Left hindlimb (tissue), 1 donor: ENCODE data around the gene GINS2.

Source experiments
- DNase-seq: peaks from one replicate; pipeline ENCODE4 v3.0.0-alpha.2; 2018

Gene GINS2

GRCh38 chr16:85637808-85638647 is 50.7 kb downstream of the GINS2 start:
- DNase-seq, result no peak

GRCh38 chr16:85637061-85637807 is 51.5 kb downstream of the GINS2 start:
- no peak for DNase-seq

- no peak for DNase-seq
These were observed 52.4 kb downstream of the GINS2 start for GRCh38 chr16:85636234-85636812.

GRCh38 chr16:85635545-85636140 is 53.1 kb downstream of the GINS2 start:
- no peak for DNase-seq

GRCh38 chr16:85634747-85635544 is 53.8 kb downstream of the GINS2 start:
- no peak for DNase-seq

GRCh38 chr16:85633888-85634287 is 54.9 kb downstream of the GINS2 start:
- DNase-seq, result no peak

GRCh38 chr16:85633438-85633743 is 55.4 kb downstream of the GINS2 start:
- no peak for DNase-seq

- no peak for DNase-seq
These were observed 55.9 kb downstream of the GINS2 start for GRCh38 chr16:85632709-85633437.

- no peak for DNase-seq
These were observed 56.9 kb downstream of the GINS2 start for GRCh38 chr16:85631802-85632393.

GRCh38 chr16:85631230-85631629 is 57.5 kb downstream of the GINS2 start:
- no peak for DNase-seq

GRCh38 chr16:85629853-85630252 is 58.9 kb downstream of the GINS2 start:
- DNase-seq, result no peak

- DNase-seq, result no peak
These were observed 59.4 kb downstream of the GINS2 start for GRCh38 chr16:85629326-85629725.

- DNase-seq, result no peak
These were observed 60.1 kb downstream of the GINS2 start for GRCh38 chr16:85628645-85629044.

GRCh38 chr16:85628265-85628556 is 60.5 kb downstream of the GINS2 start:
- no peak for DNase-seq

GRCh38 chr16:85627526-85628264 is 61.1 kb downstream of the GINS2 start:
- DNase-seq, result no peak

GRCh38 chr16:85627089-85627488 is 61.7 kb downstream of the GINS2 start:
- DNase-seq, result no peak
